ENCODE measurements around the gene FARS2.

DNA sequence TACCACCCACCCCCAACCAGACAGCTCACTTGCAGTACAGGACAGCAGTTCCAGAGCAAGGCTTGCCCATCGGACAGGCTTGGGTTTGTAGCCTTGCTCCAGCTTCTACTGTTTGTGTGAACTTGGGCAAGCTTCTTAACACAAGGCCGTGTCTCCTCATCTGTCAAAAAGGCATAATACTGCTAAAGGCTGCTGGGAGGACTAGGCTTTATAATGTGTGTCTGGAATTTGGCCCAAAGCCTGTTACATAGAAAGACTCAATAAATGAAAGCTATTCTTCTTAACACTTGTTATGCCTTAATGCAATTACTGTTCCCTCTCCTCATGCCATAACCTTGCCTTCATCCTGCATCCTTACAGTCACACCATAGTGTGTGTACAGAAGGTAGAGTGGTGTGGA is 44.0 kb upstream of the FARS2 start:
- TF ChIP-seq CTCF (IDR thresholded peaks at IDR 0.05) (no peak), POLR2A (IDR thresholded peaks at IDR 0.05) (no peak)
